BJ (cell line): ENCODE results near the gene GBF1. TPM values are rescaled to one million over a fixed set of nuclear protein-coding genes. Genes with fewer than 3 reads are reported as not detected.

Experiments used
- CTCF ChIA-PET: fragments of 350-600 bp; formaldehyde crosslinking; extraction: SDS; loops from one replicate; lab custom pipeline; 2021; ENCODE audit warnings: antibody characterized with exemption, inconsistent platforms; lab: Yijun Ruan, JAX
- POLR2A ChIA-PET: fragments of 300-600 bp; sonication (Branson Sonifier 250); formaldehyde crosslinking; extraction: SDS; loops from one replicate; lab custom pipeline; 2021; ENCODE audit warnings: antibody characterized with exemption; lab: Charles Lee
- DNase-seq: peaks from one replicate; pipeline ENCODE4 v3.0.0-alpha.2; 2011; ENCODE audit warnings: low read depth
- H3K27me3 ChIP-seq: 2 replicates; pipeline ENCODE4 v1.6.0; 2011; ENCODE audit warnings: low read length; ENCODE audit not compliant: control insufficient read depth, insufficient read depth
- H3K36me3 ChIP-seq: 2 replicates; pipeline ENCODE4 v1.5.1; 2011; ENCODE audit warnings: low read length; ENCODE audit not compliant: control insufficient read depth, insufficient read depth
- H3K4me3 ChIP-seq: 2 replicates; pipeline ENCODE4 v1.5.1; 2011; ENCODE audit warnings: low read depth, mild to moderate bottlenecking, control low read depth, low read length
- polyA plus RNA-seq: library from polyadenylated mRNA; depleted of rRNA; stranded (reverse); fragments of >200 nt; gene quantifications from 2 replicates; pipeline ENCODE4 v1.2.3, GENCODE V29; 2011; rRNA removed
- TF ChIP-seq, protein P1 (sequence below): IDR thresholded peaks from 2 replicates; pipeline ENCODE4 v1.5.1; 2011; ENCODE audit warnings: low read depth, mild to moderate bottlenecking, control low read depth, inconsistent platforms, low read length, moderate library complexity; ENCODE audit not compliant: insufficient read depth

The GBF1 gene
- polyA plus RNA-seq, 1 experiment = 28.4 TPM

DNA sequence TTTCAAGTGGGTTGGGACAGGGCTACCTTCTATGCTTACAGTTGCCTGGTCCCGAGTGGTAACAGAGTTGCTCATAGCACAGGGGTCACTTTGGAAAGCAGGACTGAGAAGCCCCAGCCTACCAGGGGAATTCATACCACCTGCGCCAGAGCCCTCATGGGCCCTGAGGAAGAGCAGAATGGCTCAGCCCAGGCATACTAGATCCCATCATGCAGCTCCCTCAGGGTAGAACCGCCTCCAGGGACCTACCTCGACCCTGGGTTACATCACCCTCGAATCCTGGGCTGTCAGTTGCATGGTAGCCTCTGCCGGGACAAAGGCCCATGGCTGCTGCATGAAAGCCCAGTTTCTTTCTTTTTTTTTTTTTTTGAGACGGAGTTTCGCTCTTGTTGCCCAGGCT is 184.1 kb downstream of the GBF1 start:
- ChIA-PET CTCF (no interaction called here), POLR2A (no interaction called here)
- no peak for DNase-seq
- TF ChIP-seq, protein P1, sequence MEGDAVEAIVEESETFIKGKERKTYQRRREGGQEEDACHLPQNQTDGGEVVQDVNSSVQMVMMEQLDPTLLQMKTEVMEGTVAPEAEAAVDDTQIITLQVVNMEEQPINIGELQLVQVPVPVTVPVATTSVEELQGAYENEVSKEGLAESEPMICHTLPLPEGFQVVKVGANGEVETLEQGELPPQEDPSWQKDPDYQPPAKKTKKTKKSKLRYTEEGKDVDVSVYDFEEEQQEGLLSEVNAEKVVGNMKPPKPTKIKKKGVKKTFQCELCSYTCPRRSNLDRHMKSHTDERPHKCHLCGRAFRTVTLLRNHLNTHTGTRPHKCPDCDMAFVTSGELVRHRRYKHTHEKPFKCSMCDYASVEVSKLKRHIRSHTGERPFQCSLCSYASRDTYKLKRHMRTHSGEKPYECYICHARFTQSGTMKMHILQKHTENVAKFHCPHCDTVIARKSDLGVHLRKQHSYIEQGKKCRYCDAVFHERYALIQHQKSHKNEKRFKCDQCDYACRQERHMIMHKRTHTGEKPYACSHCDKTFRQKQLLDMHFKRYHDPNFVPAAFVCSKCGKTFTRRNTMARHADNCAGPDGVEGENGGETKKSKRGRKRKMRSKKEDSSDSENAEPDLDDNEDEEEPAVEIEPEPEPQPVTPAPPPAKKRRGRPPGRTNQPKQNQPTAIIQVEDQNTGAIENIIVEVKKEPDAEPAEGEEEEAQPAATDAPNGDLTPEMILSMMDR = no peak
- no peaks in the 10 kb centered on the region for H3K27me3 ChIP-seq
- no peak overlapping the region for H3K4me3 ChIP-seq
- H3K36me3 ChIP-seq = peaks cover under 1% of the 10 kb centered on the region; the same call in 1 of the 2 replicates

DNA sequence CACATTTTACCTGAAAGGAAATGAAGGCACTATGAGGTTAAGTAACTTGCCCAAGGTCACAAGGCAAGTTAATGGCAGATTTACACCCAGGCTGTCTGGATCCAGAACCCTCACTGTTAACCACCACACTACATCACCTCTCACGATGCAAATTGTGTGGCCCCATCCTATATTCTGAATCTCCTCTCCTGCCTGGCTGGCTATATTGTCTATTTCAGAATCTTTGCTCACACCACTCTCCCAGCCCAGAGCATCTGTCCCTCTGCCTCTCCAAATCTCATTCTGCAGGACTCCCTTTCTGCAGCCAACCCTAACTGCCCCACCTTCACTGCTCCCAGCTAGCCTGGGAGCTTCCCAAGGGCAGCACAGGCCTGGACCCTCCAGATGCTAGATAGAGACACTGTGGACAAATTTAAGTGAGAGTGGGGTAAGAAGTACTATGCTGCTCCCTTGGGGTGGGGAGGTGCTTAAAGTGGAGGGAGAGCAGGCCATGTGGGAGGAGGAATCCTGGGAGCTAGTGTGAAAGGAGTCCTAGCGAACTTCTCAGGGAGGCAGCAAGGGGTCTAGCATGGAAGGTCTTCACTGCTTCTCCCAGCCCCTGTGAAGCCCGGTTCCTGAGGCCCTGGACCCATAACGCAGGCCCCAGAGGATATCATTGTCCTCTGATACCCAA is 186.3 kb downstream of the GBF1 start:
- peak overlapping the region; percentile 83 for H3K4me3 ChIP-seq
- H3K27me3 ChIP-seq = no peaks in the 10 kb centered on the region; the same call in 1 of the 2 replicates
- TF ChIP-seq, protein P1 = no peak
- POLR2A ChIA-PET = interaction anchor here (1.1 kb wide), 1 partner anchor 11 kb away, joined by 7 read pairs; the partner anchor contains the start of gene FBXL15
- CTCF ChIA-PET = interaction anchor here (0.9 to 3.2 kb wide), 4 partner anchors 10 to 151 kb away, joined by 3 to 30 read pairs (median 6); partner anchors contain the start of gene FBXL15
- no peaks in the 10 kb centered on the region; the same call in 1 of the 2 replicates for H3K36me3 ChIP-seq
- no peak for DNase-seq

Other genes starting within 250 kb of the GBF1 start
- 17.9 and 18.5 TPM in 2 replicates for gene ARMH3, start 189.4 kb upstream of the GBF1 start, polyA plus RNA-seq
- gene HPS6, start 180.2 kb upstream of the GBF1 start, polyA plus RNA-seq = 8.3 and 11.8 TPM in 2 replicates
- gene LDB1, start 125.2 kb upstream of the GBF1 start, polyA plus RNA-seq = 85.3 and 115 TPM in 2 replicates
- 11.0 and 17.3 TPM in 2 replicates for gene PPRC1, start 112.5 kb upstream of the GBF1 start, polyA plus RNA-seq
- gene NOLC1, start 93.1 kb upstream of the GBF1 start, polyA plus RNA-seq = 47.5 and 49.2 TPM in 2 replicates
- gene ELOVL3, start 19.2 kb upstream of the GBF1 start, polyA plus RNA-seq = 0.34 and 0.43 TPM in 2 replicates
- gene PITX3, start 4.0 kb upstream of the GBF1 start, polyA plus RNA-seq = not detected in 2 replicates
- gene NFKB2, start 150.2 kb downstream of the GBF1 start, polyA plus RNA-seq = 17.8 and 31.3 TPM in 2 replicates
- gene PSD, start 173.3 kb downstream of the GBF1 start, polyA plus RNA-seq = 1.2 and 1.8 TPM in 2 replicates
- 3.5 and 7.5 TPM in 2 replicates for gene FBXL15, start 175.3 kb downstream of the GBF1 start, polyA plus RNA-seq
- 51.2 and 74.4 TPM in 2 replicates for gene CUEDC2, start 187.0 kb downstream of the GBF1 start, polyA plus RNA-seq
- gene C10orf95, start 206.0 kb downstream of the GBF1 start, polyA plus RNA-seq = not detected in 2 replicates